Activated T-cell treated with anti-CD3 and anti-CD28 coated beads, Interleukin-2, amount 50 U/mL, for 48 hours (primary cell): ENCODE results near the gene SCARB2.

ENCODE experiments used
- DNase-seq, 2 experiments: peaks; one replicate each; pipeline ENCODE4 v3.0.0-alpha.2; 2020

SCARB2 gene

DNA sequence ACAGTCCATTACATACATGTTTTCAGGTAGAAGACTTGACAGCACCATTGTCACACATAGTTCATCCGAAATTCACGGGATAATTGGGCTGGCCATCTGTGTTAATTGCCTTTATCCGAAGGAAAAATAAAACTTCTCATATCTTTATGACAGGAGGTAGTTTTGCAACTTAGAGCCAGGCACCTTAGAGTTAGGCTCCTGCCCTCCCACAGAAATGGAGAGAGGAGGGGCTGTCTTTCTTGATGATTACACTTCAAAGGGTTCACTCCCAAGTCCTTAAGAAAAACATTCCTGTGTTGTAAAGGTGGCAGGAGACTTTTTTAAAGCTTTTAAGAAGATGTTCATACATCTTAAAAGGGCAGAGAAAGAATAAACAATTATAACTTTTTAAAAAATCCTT lies 10.5 kb upstream of the SCARB2 start:
- no peak for DNase-seq

DNA sequence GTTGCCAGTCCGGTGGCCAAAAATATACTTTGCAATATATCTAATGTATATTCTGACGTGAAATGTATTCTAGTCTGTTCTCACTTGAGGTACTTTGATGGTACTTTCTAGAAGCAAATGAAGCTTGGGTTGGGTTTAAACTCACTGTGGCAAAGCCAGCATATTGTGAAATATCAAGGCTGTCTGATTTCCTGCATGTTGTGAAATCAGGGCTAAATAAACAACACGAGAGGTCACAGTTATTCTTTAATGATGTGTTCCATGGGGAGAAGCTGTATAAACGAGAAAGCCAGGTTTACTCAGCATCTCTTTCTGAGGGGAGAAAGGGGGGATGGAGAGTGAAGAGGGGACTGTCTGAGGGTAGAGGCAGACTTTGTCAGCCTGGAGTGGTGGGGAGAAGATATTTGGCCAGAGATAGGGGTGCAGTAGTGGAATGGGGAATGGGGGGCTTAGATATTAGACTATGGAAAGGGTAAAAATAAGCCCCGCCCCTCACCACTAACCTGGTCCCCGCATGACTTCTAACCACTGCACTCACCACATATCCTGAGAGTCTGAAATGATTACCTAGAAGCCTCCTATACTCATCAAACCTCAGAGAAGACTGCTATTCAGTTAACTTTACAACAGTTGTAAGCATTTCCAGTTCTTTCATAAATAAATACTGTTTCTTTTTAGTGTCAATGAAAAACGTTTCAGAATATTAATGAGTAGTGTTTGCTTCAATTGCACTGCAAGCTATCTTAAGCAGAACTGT lies 5.9 kb upstream of the SCARB2 start:
- no peak for DNase-seq

DNA sequence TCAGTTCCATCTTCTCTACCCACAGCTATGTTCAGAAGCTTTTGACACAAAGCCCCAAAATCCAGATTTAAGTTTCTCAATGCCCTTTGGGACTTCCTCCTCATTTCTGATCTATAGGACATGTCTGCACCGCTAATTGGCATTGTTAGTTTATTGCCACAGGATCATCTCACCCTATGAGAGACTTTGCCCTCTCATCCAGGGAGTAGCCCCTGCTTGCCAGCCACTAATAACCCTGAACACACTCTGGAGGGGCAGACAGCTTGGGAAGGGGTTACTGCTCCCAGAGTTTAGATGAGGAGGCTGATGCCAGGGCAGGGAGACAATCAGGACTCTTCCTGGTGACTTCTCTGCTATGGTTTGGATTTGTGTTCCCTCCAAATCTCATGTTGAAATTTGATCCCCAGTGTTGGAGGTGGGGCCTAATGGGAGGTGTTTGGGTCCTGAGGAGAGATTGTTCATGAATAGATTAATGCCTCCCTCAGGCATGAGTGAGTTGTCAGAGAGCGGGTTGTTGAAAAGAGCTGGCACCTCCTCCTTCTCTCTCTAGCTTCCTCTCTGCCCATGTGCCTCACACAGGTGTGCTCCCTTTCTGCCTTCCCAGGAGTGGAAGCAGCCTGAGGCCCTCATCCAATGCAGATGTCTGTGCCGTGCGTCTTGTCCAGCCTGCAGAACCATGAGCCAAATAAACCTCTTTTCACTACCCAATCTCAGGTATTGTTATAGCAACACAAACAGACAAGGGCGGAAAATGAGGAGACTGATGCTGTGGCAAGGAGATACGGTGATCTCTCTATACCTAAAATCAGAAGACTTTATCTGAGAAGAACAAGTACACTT lies 3.6 kb upstream of the SCARB2 start:
- no peak for DNase-seq

DNA sequence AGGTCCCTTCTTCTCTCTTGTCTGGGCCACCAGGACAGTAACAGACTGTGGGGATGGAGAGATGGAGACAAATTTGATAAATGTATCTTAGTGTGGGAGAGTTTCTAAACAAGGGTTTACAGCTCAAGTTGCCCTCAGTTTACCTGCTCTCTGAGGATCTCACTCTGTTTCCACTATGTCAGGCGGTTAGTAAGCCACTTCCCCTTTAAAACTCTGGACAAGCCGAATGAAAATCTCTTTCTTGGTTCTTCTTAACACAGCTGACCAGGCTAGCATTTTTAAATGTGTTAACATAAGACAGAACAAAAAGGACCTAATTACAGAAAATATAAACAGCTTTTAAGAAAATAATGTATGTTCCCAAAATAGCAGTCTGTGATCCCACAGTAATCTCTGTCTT lies 2.9 kb upstream of the SCARB2 start:
- DNase-seq: no peak

DNA sequence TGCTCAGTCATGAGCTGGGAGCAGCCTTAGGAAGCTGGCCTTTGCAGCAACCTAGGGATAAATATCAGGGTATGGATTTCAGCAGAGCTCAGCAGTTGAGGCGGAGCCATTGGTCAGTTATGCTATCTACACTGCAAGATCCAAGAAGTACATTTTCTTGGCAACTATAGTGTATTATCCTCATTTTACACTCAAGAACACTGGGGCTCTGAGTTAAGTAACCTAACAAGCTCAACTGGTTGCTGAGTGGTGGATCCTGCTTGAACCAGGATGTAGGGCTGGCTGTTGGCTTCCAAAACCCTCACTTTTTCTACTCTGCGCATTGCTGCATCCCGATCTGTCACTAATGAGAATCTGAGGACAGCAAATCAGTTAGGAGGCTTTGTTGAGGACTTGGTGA lies 1.5 kb upstream of the SCARB2 start:
- no peak for DNase-seq

DNA sequence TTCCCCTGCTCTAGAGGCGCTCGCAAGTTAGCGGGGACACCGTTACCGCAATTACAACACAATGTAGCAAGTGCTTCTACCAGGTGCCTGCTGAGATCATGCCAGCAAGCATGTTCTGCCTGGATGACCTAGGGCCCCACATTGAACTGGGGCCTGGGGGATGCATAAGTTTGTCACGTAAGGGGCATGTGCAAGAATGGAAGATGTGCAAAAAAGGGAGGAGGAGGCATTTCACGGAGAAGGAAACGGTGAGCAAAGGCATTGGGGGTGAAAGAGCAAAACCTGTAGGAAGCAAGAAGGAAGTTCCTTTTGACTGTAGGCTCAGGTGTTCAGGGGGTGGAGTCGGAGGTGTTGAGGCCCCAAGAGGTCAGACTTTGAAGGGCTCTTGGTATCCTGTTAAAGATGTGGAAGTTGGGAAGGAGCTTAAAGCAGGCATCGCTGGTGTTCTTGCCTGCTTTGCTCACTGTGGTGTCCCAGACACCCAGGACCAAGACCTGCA lies 602 bp upstream of the SCARB2 start:
- no peak for DNase-seq

DNA sequence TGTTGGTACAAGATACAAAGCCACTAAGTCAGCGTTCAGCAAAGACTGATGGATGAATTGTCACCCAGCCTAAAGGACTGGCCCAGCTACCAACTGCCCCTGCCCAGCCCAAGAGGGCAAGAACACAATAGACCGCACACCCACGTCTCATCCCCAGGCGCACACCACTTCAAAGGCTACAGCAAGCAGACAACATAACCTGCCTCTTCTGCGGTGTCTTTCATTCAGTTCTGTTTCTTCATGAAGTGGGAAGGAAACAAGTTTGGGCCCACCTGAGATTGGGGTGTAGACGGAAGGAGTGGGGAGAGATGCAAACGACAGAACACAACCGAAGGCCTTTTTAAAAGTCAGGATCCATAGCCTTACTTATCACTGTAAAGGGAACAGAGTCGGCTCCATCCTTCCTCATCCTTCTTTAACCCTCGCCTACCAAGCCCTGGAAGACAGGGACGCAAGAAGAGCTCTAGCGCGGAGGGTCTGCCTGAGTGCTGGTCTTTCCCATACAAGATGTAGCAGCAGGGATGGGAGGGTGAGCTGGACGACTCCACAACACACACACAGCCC lies 691 bp downstream of the SCARB2 start:
- peak; percentile 50 to 53 for DNase-seq

DNA sequence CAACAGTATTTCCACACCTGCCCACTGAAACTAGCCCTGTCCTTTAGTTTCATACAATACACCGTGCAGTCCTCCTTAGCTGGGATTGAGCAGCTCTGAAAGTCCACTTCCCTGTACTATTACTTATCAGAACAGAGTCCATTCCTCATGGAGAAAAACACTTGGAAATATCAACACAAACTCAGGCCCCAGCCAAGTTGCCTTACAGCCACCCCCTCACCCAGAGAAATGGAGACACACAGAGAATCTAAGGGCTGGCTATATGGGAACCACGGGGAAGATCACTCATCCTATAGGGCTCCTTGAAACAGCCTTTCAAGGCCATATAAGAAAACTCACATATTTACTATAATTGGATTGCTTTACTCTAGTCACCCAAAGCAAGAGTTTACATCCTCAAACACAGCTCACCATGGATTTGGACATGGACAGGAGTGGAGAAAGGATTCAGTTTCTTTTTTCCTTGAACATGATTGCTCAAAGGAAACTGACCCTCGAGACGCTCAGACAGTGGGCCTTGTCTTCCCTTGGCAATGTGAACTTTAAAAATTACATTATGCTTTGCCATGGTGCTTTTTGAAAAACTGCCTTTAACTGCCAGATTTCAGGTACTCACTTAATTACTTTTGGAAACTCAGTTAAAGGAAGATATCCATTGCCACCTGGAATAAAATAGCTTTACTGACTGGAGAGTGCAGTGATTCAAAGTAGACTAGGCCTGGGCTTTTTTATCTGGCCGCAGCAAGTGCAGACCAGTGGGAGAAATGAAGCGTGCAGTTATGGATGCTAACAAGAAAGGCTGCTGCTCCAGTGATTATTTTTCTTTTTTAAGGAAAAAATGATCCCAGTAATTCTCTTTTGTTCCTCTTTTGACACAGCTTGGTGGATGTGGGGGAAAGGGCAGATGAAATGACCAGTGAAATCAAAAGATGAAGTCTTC lies 1.6 kb downstream of the SCARB2 start:
- no peak for DNase-seq

DNA sequence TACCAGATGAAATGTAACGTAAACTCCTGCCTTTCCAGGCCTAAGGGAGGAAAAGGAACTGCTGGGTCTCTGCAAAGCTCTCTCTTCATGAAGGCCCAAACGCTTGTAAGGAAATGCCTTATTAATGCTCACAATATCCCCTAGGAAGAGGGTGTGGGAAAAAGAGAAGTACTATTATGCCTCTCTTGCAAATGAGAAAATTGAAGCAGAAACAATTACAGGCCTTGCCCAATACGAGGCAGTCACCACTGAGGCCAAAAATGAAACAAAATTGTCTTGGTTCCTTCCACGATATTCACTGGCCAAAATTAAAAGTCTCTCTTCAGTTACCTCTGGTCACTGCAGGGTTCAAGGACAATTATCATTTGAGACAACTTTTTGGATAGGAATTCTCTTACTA lies 3.2 kb downstream of the SCARB2 start:
- DNase-seq: no peak

DNA sequence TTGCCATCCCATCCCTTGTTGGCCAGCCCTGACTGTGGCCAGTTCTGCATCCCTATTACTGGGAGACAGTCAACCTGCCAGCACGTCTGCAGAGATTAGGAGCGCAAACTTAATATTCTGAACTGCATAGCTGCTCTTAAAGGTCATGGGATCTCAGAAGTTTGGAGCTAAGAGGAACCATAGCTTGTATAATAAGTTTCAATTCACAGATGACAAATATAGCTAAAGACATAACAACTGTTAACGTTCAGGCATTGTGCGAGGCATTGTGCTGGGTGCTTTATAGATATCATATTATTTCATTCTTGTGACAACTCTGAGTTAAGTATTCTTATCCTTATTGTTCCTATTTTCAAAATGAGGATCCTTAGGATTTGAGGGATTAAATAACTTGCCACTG lies 3.7 kb downstream of the SCARB2 start:
- no peak for DNase-seq

DNA sequence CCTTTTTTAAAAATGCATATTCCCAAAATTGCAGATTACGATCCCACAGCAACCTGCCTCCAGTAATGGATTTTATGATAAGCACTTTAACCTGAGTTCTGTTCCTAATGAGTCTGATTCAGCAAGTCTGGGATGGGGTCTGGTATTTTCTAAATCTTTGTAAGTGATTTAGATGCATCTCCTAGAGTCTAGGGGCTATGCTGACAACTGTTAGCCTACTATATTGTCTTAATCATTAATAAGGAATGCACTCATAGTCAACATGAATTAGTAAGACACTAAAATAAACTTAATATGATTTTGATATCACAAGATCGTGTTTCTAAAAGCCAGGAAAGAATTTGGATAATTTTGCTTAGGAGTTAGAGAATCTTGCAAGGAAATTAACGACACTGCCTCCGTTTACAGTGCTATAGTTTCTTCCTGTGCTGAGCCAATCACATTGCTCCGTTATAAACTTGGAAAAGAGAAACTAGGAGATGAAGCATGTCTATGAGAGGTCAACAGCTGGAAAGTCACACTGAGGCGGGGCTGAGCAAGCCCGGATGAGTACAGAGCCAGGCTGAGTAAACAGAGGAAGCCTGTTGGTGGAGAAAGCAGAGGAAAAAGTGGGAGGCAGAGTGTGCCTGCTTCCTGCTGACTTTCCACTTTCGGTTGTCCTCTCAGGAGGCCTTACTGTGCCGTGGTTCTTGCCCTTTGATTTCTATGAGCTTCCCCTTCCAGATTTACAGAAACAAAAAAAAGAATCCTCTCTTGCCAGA lies 5.4 kb downstream of the SCARB2 start:
- DNase-seq: no peak

DNA sequence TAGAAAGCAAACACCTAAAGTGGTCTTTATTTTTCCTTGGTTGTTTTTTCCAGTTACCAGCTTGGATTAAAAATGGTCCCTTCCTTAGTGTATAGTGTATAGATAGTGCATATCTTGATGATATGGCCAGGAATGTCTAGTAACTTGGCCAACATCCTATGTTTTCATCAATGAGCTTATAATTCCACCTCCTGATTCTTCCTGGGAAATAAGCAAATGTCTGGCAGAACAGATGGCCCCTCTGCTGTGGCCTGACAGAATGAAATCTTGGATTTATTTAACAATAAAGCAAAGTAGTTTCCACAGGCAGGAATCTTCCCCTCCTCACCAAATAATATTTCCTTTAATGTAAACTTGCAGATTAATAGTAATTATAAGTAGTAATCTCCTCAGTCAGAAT lies 6.1 kb downstream of the SCARB2 start:
- DNase-seq: no peak

DNA sequence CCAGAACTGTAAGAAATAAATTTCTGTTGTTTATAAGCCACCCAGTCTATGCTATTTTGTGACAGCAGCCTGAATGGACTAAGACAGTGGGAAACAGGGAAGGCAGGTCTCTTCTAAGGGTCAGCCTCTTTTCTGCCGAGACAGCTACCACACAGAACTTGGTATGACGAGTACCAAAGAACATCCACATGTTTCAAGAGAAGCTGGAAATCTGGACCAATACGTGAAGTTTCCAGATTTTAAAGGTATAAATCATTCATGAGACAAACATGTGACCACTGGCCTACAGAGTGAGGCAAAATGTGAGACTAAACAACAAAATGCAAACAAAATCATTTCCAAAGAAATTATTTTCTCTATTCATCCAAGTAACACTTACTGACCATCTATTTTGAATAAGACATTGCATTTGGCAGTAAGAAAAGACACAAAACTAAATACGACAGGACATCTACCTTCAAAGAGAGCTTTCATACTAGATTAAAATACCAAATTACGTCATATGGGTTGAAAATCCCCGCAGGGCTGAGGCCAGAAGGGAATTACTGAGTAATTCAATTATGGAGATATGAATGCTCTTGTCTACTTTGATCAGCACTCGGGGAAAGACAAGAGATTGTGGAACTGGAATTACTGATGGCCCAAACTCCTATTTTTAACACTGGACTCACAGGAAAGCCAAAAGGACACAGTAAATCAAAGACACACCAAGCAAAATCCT lies 7.2 kb downstream of the SCARB2 start:
- no peak for DNase-seq

DNA sequence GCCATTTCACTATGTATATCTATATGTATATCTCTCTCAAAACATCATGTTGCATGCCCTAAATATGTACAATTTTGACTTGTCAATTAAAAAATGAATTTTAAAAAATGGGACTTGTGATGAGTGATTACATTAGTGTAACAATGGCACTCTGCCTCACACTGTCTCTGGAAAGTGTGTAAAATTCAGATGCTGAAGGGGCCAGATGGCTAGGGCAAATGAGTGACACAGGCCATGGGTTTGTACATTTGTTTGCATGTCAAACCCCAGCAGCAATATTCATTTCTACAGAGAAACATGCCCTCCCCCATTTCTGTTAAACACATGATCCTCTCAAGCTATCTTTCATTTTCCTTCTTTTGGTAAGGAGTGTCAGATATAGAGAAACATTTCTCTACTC lies 8.1 kb downstream of the SCARB2 start:
- no peak for DNase-seq

DNA sequence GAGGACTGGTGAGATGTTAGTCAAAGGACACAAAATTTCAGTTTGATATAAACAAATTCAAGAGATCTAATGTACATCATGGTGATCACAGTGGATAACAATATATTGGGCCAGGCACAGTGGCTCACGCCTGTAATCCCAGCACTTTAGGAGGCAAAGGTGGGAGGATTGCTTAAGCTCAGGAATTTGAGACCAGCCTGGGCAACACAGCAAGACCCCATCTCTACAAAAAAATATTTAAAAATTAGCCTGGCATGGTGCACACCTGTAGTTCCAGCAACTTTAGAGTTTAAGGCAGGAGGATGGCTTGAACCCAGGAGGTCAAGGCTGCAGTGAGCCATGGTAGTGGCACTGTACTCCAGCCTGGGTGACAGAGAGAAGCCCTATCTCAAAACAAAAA lies 8.7 kb downstream of the SCARB2 start:
- DNase-seq: no peak

DNA sequence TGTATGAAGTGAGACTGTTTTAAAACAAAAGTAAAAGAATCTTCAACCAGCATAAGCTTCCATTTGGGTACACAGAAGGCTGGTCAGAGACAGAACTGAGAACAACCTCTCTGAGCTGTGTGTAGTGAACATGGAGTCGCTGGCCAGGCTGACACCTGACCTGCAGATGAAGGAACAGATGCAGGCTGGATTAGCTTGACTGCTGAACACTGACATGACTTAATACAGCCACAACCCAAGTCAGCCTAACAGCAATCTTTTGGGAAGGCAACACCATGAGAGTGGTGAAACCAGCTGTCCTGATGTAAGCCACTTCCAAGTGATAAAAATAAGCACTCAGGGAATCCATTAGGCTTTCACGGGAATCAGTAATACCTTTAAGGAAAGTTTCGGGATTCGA lies 10.1 kb downstream of the SCARB2 start:
- DNase-seq: no peak

DNA sequence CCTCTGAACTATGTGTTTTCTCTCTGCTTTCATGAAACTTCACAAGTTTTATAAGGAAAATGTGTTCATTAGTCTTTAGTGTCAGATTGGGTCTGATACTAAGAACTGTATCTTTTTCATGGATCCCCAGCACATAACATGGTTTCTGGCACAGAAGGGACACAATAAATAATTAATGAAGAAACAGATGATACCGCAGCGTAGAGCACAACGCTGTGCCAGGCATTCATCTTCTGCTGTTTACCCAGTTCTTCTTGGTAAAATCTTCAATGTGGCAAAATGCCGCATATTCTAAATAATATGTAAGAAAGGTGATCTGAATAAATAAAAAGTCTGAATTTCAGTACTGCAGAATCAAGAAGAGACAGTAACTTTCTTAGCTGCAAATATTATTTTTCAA lies 12.3 kb downstream of the SCARB2 start:
- DNase-seq: no peak

DNA sequence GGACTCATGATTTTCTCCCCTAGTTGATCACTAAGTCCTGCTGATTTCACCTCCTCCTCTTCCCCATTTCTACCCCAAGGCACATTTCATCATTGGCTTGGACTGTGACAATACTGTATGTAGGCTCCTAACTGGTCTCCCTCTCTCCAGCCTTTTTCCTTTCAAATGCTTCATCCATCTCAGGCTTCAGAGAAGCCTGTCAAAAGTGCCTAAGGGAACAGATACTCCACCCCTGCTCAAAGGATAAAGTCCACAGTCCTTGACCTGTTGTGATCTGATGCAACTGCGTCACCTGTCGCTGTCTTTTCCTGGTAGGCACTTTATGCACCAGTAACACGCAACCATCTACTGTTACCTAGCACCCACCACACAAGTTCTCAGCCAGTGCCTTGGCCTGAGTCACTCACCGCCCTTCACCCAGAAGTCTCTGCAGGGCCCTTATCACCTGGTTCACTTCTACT lies 12.8 kb downstream of the SCARB2 start:
- DNase-seq: no peak

DNA sequence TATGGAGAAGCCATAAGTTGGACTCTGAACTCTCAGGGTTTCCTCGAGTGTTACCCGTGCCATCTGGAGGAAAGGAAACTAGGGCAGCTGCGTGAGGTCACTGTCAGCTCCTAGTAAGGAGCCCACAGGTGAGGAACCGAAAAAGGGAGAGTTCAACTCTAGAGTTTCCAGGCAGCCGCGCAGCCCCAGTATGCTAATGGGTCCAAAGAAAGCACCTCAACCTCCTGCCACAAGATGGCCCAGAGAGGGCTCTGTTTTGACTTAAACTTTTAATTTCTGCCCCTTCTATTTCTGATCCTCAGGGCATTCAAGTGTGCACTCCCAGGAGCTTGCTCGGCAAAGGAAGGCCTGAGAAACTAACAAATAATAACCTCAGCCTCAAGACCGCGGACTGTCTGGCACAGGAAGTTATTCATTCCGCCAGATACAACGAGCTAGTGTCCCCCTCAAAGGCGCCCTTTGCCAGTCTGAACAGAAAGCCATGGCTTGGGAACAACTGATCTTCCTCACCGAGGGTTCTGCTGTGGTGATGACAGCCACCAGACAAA lies 13.9 kb downstream of the SCARB2 start:
- DNase-seq: peak; percentile 40 to 46

DNA sequence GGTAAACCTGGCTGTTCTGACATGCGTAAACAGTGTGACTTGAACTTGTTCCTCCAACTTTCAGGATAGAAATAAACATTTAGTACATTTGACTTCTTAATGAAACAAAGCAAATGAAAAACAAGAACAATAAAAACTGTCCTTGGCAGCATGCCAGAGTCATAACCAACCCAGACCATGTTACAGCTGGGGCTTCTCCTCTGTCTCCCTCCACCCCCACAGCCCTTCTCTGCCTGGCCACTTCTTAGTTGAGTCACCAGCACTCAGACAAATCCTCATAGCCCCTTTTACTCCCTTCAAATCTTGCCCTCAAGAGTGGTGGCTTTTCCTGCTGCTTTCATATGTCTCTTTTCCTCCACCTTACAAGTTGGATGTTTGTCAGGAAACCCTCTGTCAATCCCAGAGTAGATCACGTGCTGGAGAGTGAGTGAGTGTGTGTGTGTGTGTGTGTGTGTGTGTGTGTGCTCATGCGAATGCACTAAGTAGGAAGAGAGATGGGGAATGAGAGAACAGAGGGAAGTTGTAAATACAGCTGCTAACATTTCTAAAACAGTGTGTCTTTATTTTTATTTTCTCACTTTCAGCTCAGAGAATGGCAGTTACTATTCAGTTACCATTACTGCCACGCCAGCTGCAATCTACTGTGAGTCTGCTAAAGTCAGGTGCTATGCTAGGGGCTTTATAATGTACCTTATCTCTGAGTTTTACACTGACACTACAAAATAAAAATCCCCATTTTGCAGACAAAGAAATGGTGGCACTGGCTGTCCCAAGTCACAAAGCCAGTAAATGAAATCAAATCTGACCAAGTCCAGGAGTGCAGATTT lies 15.0 kb downstream of the SCARB2 start:
- peak; percentile 58 for DNase-seq
